GM18907 (cell line): ENCODE data around the gene RBM6.
A peak's percentile ranks its signal among the peaks of the same experiment; 100 is the strongest.
"Not testable (repeated sequence)": the region's sequence is repeated elsewhere in the genome, so short reads cannot be mapped to it uniquely, and the experiment has no call there.

Experiments
- ATAC-seq: cut with Tn5 transposase; IDR thresholded peaks from one replicate; pipeline ENCODE4 v1.9.1; 2021; ENCODE audit warnings: mild to moderate bottlenecking, moderate library complexity; ENCODE audit not compliant: unreplicated experiment

RBM6 gene

DNA sequence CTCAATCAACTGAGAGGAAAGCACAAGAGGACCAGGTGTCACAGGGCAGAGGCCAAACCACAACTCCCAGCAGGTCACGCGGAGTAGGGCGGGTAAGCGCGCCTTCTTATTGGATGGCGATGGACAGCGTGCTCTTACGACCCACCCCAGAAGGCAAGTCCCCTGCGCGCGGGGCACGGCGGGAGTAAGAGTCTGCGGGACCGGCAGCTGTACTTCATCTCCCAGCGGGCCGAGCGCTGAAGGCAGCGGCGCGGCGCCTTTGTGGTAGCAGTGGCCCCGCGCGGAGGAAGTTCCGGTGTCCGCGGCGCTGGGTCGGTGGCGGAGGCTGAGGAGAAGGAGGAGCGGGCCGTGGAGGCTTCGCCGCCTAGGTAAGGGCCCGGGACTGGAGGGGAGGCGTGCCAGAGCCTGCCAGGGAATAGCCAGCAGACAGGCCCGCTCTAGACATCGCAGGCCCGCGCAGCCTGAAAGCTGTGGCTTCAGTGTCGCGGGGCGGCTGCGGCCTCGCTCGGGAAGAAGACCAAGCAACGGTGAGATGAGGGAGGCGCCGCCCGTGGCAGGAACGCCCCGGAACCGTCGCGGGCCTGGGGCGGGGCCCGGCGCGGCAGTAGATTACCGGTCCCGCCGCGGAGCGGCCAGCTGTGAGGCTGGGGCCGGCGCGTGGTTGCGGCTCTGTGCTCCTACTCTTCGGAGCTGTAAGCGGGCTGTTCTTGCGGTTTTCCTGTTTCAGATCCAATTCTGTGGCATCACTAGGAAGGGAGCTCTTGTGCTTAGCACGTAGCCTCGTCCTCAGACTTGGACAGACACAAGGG, at the start of gene RBM6:
Gene RBM6 (plus strand): TSS at position 293 of the 809 bp plus-strand sequence. CDS start 22,492 bp downstream, outside the sequence.
- peak; percentile 92 for ATAC-seq

DNA sequence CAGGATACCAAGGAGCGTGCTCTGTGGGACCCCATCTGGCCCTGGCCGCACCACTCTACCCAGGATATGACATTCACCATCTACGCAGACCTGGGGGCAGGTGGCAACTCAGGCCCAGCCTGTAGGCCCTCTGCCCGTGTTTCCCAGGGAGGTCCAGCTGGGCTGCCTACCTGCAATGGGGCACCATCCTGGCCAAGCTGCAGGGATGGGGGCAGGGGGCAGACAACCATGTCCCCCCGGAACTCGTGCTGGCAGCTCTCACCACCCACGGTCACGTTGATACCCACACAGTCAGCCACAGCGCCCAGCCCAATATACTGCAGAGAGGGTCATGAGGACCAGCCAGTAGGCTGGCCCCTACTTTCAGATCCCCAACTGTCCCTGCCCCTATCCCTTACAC, 44.2 kb upstream of the RBM6 start:
- ATAC-seq = no peak

DNA sequence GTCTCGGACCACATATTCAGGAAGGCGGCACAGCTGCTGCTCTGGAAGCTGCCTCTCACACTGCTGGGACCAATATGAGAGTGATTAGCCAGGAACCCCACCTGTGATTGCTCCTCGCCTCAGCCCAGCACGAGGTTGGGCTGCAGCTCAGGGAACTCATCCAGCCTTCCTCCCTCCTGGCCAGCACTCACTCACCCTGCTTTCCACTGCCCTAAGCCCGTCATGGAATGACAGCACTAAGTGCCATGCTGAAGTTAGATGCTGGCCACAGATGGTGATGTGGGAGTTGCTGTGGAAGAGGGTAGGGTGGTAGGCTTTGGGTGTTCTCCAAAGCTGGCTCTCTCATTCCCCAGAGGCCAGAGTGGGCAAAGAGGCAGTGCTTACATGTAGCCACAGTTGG, 43.6 kb upstream of the RBM6 start:
- no peak for ATAC-seq

GRCh38 chr3:49898991-49899390, 41.0 kb upstream of the RBM6 start:
- ATAC-seq = no peak

GRCh38 chr3:49899815-49900214, 40.1 kb upstream of the RBM6 start:
- no peak for ATAC-seq

DNA sequence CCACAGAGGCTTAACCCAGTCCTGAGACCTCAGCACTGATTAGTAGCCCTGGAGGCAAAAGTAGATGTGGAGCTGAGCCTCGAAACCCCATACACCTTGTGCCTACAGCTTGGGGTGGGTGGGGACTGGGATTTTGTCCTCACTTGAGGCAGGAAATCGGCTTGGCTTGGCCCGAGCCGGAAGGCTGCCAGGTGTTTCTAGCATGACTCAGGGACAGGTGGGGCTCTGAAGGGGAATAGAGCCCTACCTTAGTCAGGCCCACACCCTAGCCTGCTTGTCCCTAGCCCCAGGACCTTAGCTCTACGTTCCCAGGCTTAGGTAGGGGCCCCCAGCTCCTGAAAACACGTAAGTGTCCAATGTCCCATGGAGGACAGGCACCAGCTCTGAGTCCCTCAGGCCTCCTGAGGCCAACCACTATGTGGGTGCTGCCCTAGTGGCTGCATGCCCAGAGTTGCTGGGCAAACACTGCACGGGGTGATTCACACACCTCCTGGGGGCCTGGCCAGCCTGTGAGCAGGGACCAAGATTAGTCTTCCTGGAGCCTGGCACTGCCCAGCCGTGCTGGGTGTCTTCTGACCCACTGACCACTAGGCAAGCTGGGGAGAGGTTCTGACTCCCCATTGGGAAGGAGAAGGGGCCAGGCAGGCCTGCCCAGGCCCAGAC, 39.3 kb upstream of the RBM6 start:
- no peak for ATAC-seq

DNA sequence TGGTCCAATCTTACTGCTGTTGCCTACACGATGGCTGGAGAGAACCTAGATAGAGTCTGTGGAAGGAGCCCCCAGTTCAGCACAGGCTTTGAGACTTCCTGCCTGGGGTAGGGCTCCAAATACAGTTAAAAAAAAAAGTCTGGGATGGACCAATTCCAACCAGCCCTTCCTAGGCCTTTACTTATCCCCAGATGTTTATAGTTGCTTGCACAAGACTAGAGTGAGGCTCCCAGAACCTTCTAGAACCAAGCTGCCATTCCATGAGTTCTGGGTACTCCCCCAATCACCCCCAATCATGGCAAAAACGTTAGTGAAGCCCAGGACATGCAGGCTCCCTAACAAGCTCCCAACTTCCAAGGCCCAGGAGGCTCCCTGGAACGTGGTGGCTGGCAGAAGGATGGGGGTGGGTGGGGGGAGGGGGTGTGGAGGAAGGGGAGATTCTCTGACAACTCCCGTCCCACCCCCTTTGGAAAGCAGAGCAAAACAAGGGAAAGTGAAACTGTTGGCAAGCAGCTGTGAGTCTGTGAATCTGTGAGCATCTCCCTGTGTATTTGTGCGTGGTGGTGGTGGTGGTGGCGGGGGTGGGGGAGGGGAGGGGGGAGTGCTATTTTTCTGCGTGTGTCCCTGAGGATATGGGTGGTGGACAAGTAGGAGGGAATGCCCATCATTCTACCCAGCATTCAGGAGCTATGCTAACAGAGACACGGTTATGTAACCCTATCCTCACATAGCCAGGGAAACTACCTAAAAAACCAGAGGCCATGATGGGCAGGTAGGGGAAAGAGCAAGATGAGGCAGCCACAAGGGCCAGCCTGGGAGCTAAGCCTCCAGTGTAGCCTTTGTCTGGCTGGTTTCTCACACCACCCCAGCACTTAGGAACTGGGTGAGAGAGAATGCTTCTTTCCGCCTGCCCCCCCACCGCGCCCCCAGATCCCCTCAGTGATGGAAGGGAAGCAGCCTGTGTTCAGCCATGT, 38.3 kb upstream of the RBM6 start:
- ATAC-seq = no peak

DNA sequence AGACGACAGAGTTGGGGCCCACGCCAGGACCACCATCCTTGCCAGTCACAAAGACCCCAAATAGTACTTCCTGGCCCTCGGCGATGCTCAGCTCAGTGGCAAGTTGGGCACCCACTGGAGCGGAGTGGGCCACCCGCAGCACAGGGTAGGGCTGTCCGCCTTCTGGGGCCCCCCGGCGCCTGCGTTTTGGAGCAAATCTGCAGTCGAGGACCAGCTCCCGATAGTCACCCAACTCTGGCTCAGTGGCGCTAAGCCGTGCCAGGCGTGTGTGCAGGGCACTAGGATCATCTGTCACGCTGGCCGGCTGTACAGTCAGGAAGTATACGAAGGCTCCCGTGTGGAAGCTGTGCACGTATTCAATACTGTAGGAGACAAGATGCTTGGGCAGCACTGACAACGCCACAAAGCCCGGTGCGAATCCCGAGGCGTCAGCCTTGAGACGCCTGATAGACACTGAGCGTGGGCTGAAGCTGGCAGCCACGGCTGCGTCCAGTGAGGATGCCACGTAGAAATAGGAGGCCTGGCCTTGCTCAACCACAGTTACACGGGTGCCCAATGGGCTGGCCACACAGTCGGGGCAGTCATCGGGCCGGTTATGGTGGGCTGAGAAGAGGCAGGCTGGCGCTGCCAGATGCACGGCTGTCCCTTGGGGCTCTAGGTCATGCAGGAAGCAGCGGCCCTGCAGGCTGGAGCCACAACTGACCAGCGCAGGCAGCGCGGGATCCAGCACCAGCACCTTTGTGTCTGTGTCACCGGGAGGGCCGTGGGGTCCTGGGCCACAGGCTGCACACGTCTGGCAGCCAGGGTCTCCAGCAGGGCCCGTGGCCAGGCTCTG, 37.2 kb upstream of the RBM6 start:
- no peak for ATAC-seq

DNA sequence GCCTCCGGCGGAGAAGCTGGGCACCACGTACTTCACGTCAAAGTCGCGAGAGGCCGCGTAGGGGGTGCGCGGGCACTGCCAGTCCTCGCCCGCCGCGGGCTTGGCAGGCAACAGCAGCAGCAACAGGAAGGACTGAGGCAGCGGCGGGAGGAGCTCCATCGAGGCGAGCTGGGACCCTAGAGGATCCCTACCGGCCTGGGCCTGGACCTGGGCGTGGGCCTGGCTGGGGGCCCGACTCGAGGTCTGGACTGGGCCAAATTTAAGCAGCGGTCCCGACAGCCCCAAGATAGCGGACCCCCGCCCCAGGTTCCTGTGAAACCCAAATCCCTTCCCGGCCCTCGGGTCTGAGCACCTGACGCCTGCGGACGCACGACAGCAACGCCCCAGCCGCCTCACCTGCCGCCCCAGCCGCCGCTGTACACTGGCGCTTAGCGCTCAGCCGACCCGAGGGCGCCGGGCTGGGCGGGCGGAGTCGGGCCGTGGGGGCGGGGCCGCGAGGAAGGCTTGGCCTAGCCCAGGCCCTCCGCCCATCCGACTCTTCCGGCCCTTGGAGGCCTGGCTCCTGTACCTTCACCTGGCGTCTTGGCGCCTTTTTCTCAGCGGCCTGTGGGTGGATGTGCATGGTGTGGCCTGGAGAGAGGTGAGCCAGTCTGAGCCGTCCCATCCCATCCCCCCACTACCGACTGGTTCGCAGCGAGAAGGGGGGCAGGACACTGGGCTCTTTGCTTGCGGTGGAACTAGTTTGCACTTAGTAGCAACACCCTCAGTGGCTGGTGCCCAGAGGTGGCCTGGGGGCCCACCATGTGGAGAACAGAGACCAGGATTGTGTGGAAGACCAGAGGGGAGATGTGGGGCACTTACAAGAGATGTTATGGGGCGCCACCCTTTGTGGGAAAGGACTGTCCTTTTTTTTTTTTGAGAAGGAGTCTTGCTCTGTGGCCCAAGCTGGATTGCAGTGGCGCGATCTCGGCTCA, 36.2 kb upstream of the RBM6 start, which contains the start of gene MST1R:
Gene MST1R (minus strand): TSS at position 423 of the 974 bp plus-strand sequence. CDS start 264 bp downstream, at position 159.
- ATAC-seq = peak; percentile 70

DNA sequence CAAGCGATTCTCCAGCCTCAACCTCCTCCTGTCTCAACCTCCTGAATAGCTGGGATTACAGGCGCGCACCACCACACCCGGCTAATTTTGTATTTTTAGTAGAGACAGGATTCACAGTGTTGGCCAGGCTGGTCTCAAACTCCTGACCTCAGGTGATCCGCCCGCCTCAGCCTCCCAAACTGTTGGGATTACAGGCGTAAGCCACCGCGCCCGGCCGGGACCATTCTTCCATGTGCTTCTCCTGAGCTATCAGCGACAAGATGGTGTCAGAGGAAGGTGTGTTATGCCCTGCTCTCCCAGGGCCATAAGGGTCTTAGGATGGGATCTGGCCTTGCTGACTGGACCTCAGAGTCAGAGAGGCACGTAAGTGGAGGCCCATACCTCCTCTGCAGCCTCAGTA, 35.5 kb upstream of the RBM6 start:
- not testable (repeated sequence) for ATAC-seq

- no peak for ATAC-seq
These were observed 33.7 kb upstream of the RBM6 start for GRCh38 chr3:49906073-49906743.

DNA sequence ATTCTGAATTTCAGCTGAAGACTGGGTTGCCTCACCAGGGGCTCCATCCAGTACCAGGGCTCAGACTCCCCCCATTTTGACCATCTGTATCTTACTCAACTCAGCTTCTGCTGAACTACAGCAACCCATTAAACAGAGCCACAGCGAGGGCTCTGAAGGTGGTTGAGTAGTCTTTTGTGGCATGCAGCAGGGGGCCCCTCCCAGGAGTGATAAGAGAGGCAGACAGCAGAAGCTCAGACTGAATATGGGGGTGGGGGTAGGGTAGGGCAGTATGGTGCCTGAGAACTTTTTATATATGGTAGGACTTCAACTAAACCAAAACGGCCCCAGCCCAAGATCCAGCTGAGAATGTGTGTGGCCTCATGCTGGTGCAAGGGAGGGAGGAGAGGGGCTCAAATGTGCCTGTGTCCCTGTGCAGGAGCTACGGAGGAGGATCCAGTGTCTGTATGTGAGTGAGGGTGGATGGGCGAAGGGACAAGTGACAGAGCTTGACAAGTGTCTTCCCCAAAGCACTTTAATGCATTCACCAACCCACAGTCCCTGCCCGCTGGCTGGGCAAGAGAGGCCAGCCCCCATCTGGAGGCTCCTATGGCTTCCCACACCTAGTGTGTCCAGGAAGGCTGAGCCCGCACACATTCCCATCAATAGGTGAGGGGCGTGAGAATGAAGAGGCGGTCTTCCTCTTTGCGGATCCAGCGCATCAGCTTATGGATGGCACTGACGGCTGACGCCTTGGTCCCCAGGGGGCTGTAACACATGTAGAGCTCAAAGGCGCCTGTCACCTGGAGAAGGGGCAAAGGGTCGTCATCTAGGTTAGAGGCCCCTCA, 31.4 kb upstream of the RBM6 start:
- ATAC-seq = no peak

GRCh38 chr3:49910409-49911123, 29.4 kb upstream of the RBM6 start:
- ATAC-seq = no peak

DNA sequence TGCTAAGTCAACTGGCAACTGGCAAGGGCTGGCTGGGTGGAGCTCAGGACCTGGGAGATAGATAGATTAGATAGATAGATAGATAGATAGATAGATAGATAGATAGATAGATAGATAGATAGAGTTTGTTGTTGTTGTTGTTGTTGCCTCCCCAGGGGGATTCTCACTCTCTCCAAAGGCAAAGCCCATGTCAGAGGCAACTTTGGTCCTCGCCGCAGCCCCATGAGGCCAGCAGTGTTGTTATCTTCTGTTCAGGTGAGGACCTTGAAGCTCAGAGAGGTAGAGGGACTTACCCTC, 28.9 kb upstream of the RBM6 start:
- no peak for ATAC-seq

DNA sequence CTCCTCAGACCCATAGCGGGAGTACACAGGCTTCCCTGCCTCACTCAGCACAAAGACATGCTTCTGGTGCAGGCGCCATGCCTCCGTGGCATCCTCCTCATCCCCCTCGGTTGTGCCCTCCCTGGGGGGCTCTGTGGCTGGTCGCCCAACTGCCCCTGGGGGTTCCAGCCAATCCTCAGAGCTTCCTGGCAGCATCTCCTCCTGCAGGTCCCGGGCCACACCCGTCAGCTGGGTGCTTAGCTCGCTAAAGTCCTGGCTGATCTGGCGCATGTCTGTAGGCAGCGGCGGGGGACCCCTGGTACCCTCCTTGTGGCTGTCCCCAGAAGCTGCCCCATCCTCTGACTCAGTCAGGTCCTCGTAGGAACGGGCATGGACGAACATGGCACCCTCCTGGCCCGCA, 28.3 kb upstream of the RBM6 start:
- no peak for ATAC-seq

- no peak for ATAC-seq
These were observed 27.1 kb upstream of the RBM6 start for GRCh38 chr3:49912881-49913281.

- no peak for ATAC-seq
These were observed 25.0 kb upstream of the RBM6 start for GRCh38 chr3:49914906-49915305.
